ENCODE measurements around the gene PPP1R7. TPM values are rescaled to one million over a fixed set of nuclear protein-coding genes. Genes with fewer than 3 reads are reported as not detected.

Gene PPP1R7
- polyA plus RNA-seq, 1 donor from 2014 or later = 59.3 TPM

GRCh38 chr2:241110607-241111439 is 39.4 kb upstream of the PPP1R7 start:
- no peak for TF ChIP-seq REST (IDR thresholded peaks at IDR 0.05; ENCODE audit: borderline replicate concordance)
- TF ChIP-seq EZH2 (IDR thresholded peaks at IDR 0.05; ENCODE audit: borderline replicate concordance, insufficient read depth, low read length, poor library complexity, severe bottlenecking) = no peak
- H3K36me3 ChIP-seq (ENCODE audit: insufficient read depth, low read length) = no peaks in the 10 kb centered on the region

GRCh38 chr2:241111440-241111805 is 38.8 kb upstream of the PPP1R7 start:
- Histone ChIP-seq H3K36me3 (ENCODE audit: insufficient read depth, low read length) (no peaks in the 10 kb centered on the region), H3K79me2 (replicated peaks; ENCODE audit: insufficient read depth, low read length) (no peaks in the 10 kb centered on the region)

More at GRCh38 chr2:241110607-241111439, 39.4 kb upstream of the PPP1R7 start:
- H3F3A ChIP-seq (ENCODE audit: insufficient read depth, low read length, poor library complexity, severe bottlenecking) = no peaks in the 10 kb centered on the region
- H3K4me3 ChIP-seq (ENCODE audit: low read length) = no peak overlapping the region
- no peaks in the 10 kb centered on the region for H3K9me2 ChIP-seq (ENCODE audit: insufficient read depth, low read length)
- H3K79me2 ChIP-seq (replicated peaks; ENCODE audit: insufficient read depth, low read length) = no peaks in the 10 kb centered on the region
- H2AFZ ChIP-seq (ENCODE audit: low read depth, low read length) = no peak overlapping the region
- no peaks in the 10 kb centered on the region for H4K20me1 ChIP-seq (ENCODE audit: insufficient read depth)
- H3K27me3 ChIP-seq (ENCODE audit: insufficient read depth, low read depth, low read length) = no peaks in the 10 kb centered on the region
- no peak overlapping the region for H3K4me2 ChIP-seq (ENCODE audit: low read length)
- no peak overlapping the region for H3K27ac ChIP-seq (ENCODE audit: low read length)
- H3K9ac ChIP-seq (ENCODE audit: low read length) = no peak overlapping the region
- no peaks in the 10 kb centered on the region for H3K9me3 ChIP-seq (ENCODE audit: low read length)

More at GRCh38 chr2:241111440-241111805, 38.8 kb upstream of the PPP1R7 start:
- no peaks in the 10 kb centered on the region for H3F3A ChIP-seq (ENCODE audit: insufficient read depth, low read length, poor library complexity, severe bottlenecking)
- TF ChIP-seq EZH2 (IDR thresholded peaks at IDR 0.05; ENCODE audit: borderline replicate concordance, insufficient read depth, low read length, poor library complexity, severe bottlenecking) (no peak), MXI1 (conservative IDR thresholded peaks at IDR 0.05; ENCODE audit: poor library complexity, severe bottlenecking) (no peak), TAF1 (IDR thresholded peaks at IDR 0.05; ENCODE audit: low read depth) (no peak), EP300 (conservative IDR thresholded peaks at IDR 0.05; ENCODE audit: poor library complexity, severe bottlenecking) (no peak), CTCF (IDR thresholded peaks at IDR 0.05; ENCODE audit: poor library complexity, severe bottlenecking) (no peak)
- H3K4me2 ChIP-seq (ENCODE audit: low read length) = no peak overlapping the region
- H3K4me3 ChIP-seq (ENCODE audit: low read length) = no peak overlapping the region
- no peaks in the 10 kb centered on the region for H3K27me3 ChIP-seq (ENCODE audit: insufficient read depth, low read depth, low read length)
- no peak overlapping the region for H2AFZ ChIP-seq (ENCODE audit: low read depth, low read length)
- no peaks in the 10 kb centered on the region for H3K9me3 ChIP-seq (ENCODE audit: low read length)
- H3K9ac ChIP-seq (ENCODE audit: low read length) = no peak overlapping the region
- no peaks in the 10 kb centered on the region for H4K20me1 ChIP-seq (ENCODE audit: insufficient read depth)
- no peak overlapping the region for H3K27ac ChIP-seq (ENCODE audit: low read length)
- no peaks in the 10 kb centered on the region for H3K9me2 ChIP-seq (ENCODE audit: insufficient read depth, low read length)

Measured in neural cell (in vitro differentiated cells).